Stimulated activated effector memory CD8-positive, alpha-beta T cell treated with anti-CD3 and anti-CD28 coated beads, Interleukin-12 subunit alpha, Interleukin-12 subunit beta, amount 100 ng/mL, for 72 hours (primary cell): ENCODE data around the gene MYPN.
A peak's percentile ranks its signal among the peaks of the same experiment; 100 is the strongest.
"Not testable (repeated sequence)": the region's sequence is repeated elsewhere in the genome, so short reads cannot be mapped to it uniquely, and the experiment has no call there.

ENCODE experiments used
- ATAC-seq: fragments of 150-1000 bp; cut with Tn5 transposase; 2 replicates; pipeline ENCODE4 v1.10.0; 2021
- DNase-seq, 2 donors: peaks; one replicate each; pipeline ENCODE4 v3.0.0; 2021 to 2022; ENCODE audit warnings: low spot score in 2 of 2
- H3K27ac Mint-ChIP-seq: one replicate; pipeline ENCODE4 v1.8.0; 2022; ENCODE audit warnings: mild to moderate bottlenecking, mixed read lengths
- H3K36me3 Mint-ChIP-seq: one replicate; pipeline ENCODE4 v1.8.0; 2022; ENCODE audit warnings: mild to moderate bottlenecking, mixed read lengths
- H3K4me1 Mint-ChIP-seq: one replicate; pipeline ENCODE4 v1.8.0; 2022; ENCODE audit warnings: mixed read lengths
- H3K4me3 Mint-ChIP-seq: one replicate; pipeline ENCODE4 v1.8.0; 2022; ENCODE audit warnings: mild to moderate bottlenecking, mixed read lengths
- H3K9me3 Mint-ChIP-seq: one replicate; pipeline ENCODE4 v1.8.0; 2022; ENCODE audit warnings: mixed read lengths

Gene MYPN

DNA sequence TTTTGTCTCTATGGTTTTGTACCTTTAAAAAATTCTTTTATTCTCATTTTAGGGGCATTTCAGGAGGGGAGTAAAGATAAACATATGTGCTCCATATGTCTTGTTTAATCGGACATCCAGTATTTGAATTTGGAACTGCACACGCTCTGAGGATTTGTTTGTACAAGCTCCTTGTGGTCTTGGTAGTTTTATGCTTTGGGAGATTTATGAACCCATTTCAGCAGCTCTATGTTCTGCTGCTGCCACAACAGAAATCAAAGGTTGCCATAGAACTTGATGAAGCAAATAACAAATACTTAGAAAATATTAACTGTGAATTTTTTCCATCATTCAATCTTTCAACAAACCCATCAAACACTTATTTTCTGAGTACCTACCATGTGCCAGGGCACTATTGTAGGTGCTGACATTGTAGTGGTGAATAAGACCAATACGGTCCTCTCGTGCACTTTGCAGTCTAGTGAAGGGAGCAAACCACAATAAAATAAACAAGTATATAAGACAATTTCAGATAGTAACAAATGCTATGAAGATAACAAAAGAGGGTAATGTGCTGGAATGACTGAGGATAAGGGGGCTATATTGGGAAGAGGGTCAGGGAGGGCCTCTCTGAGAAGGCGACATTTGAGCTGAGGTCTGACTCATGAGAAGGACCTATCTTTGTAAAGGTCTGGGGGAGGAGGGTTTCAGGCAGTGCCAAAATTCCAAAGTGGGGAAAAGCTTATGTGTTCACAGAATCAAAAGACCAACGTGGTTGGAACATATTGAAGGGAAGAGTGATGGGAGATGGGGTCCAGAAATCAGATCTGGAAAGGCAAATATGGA is 30.4 kb downstream of the MYPN start:
- H3K4me3 Mint-ChIP-seq: no peak overlapping the region
- DNase-seq (no peak), ATAC-seq (no peak)
- no peaks in the 10 kb centered on the region for H3K4me1 Mint-ChIP-seq
- no peak overlapping the region for H3K27ac Mint-ChIP-seq
- H3K36me3 Mint-ChIP-seq: no peaks in the 10 kb centered on the region
- no peaks in the 10 kb centered on the region for H3K9me3 Mint-ChIP-seq

DNA sequence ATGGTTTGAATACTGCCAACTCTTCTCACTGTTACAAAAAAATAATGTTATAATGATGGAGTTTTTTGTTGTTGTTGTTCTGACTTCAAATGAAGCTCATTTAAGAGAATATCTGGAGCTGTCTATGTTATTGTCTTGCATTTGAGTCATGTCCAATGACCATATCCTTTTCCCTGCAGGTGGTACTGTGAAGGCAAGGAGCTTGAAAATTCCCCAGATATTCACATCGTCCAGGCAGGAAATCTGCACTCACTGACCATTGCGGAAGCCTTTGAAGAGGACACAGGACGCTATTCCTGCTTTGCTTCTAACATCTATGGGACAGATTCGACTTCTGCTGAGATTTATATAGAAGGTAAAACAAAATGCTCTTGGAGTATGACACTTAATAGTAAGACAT is 33.5 kb downstream of the MYPN start:
- Mint-ChIP-seq H3K36me3 (no peaks in the 10 kb centered on the region), H3K9me3 (no peaks in the 10 kb centered on the region), H3K4me1 (no peaks in the 10 kb centered on the region), H3K4me3 (no peak overlapping the region), H3K27ac (no peak overlapping the region)
- DNase-seq (no peak), ATAC-seq (no peak)

- DNase-seq (no peak), ATAC-seq (no peak)
- H3K4me1 Mint-ChIP-seq: no peaks in the 10 kb centered on the region
- no peaks in the 10 kb centered on the region for H3K36me3 Mint-ChIP-seq
- no peak overlapping the region for H3K4me3 Mint-ChIP-seq
- no peaks in the 10 kb centered on the region for H3K9me3 Mint-ChIP-seq
- H3K27ac Mint-ChIP-seq: no peak overlapping the region
These were observed 35.4 kb downstream of the MYPN start for GRCh38 chr10:68144709-68145108.

DNA sequence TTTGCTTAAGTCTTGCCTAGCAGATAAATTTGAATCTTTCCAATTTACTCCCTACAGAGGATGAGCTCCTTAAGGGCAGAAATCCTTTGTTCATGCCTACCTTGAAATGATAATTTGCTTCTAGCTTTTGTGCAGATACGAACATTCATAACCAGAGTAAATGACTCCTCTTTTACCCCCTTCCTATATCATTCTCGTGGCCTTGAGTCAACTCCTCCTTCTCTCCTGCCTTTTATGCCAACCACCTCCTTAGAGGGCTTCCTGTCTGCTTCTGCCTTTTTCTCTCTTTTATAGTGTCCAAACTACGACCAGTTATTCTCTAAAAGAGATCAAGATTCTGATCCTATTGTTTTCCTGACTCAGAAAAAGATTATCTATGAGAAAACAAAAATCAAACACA is 36.4 kb downstream of the MYPN start:
- no peaks in the 10 kb centered on the region for H3K4me1 Mint-ChIP-seq
- no peaks in the 10 kb centered on the region for H3K36me3 Mint-ChIP-seq
- H3K9me3 Mint-ChIP-seq: no peaks in the 10 kb centered on the region
- ATAC-seq (peak; percentile 46), DNase-seq (no peak)
- no peak overlapping the region for H3K27ac Mint-ChIP-seq
- no peak overlapping the region for H3K4me3 Mint-ChIP-seq

GRCh38 chr10:68146133-68146532 is 36.8 kb downstream of the MYPN start:
- Mint-ChIP-seq H3K36me3 (no peaks in the 10 kb centered on the region), H3K9me3 (no peaks in the 10 kb centered on the region), H3K4me1 (no peaks in the 10 kb centered on the region), H3K27ac (no peak overlapping the region), H3K4me3 (no peak overlapping the region)
- DNase-seq (no peak), ATAC-seq (no peak)

- Mint-ChIP-seq H3K27ac (no peak overlapping the region), H3K36me3 (no peaks in the 10 kb centered on the region)
- no peak for DNase-seq
These were observed 42.2 kb downstream of the MYPN start for GRCh38 chr10:68151453-68151852.

GRCh38 chr10:68153473-68154210 is 44.4 kb downstream of the MYPN start:
- no peak overlapping the region for H3K27ac Mint-ChIP-seq
- H3K4me3 Mint-ChIP-seq: no peak overlapping the region
- ATAC-seq: peak; percentile 77
- H3K36me3 Mint-ChIP-seq: no peaks in the 10 kb centered on the region
- H3K4me1 Mint-ChIP-seq: no peaks in the 10 kb centered on the region
- H3K9me3 Mint-ChIP-seq: no peaks in the 10 kb centered on the region
- no peak for DNase-seq

More at GRCh38 chr10:68151453-68151852, 42.2 kb downstream of the MYPN start:
- H3K4me3 Mint-ChIP-seq: no peak overlapping the region
- no peaks in the 10 kb centered on the region for H3K9me3 Mint-ChIP-seq
- no peaks in the 10 kb centered on the region for H3K4me1 Mint-ChIP-seq
- ATAC-seq: peak; percentile 51

GRCh38 chr10:68154211-68154497 is 44.9 kb downstream of the MYPN start:
- H3K4me3 Mint-ChIP-seq: no peak overlapping the region
- no peaks in the 10 kb centered on the region for H3K9me3 Mint-ChIP-seq
- DNase-seq: no peak
- H3K27ac Mint-ChIP-seq: no peak overlapping the region
- no peak for ATAC-seq
- H3K36me3 Mint-ChIP-seq: no peaks in the 10 kb centered on the region
- H3K4me1 Mint-ChIP-seq: no peaks in the 10 kb centered on the region

DNA sequence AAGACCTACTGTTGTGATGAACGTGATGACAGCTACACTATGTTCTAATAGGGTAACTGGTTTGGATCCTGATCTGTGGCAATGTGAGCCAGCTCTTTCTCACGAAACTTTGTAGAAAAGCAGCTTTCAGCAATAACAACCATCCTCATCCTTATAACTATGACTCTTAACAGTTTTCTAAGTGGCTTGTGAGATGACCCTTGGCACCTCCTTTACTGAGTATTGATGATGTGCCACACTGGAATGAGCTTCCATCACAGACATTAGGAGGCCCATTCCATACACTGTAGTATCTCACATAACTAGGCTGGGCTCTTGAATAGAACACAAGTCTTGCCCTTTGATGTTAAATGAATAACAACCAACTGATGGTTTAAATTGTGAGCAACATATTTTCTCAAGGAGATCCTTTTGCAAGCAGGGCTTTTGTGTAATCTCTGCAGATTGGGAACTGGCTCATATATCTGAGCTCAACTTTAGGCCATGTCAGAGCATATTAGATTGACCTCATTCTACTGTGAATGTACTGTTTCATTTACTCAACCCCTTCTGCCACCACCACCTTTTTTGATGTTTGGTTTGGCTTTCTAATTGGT is 46.4 kb downstream of the MYPN start:
- DNase-seq (no peak), ATAC-seq (no peak)
- no peak overlapping the region for H3K4me3 Mint-ChIP-seq
- no peaks in the 10 kb centered on the region for H3K9me3 Mint-ChIP-seq
- H3K4me1 Mint-ChIP-seq: no peaks in the 10 kb centered on the region
- H3K27ac Mint-ChIP-seq: no peak overlapping the region
- H3K36me3 Mint-ChIP-seq: no peaks in the 10 kb centered on the region

DNA sequence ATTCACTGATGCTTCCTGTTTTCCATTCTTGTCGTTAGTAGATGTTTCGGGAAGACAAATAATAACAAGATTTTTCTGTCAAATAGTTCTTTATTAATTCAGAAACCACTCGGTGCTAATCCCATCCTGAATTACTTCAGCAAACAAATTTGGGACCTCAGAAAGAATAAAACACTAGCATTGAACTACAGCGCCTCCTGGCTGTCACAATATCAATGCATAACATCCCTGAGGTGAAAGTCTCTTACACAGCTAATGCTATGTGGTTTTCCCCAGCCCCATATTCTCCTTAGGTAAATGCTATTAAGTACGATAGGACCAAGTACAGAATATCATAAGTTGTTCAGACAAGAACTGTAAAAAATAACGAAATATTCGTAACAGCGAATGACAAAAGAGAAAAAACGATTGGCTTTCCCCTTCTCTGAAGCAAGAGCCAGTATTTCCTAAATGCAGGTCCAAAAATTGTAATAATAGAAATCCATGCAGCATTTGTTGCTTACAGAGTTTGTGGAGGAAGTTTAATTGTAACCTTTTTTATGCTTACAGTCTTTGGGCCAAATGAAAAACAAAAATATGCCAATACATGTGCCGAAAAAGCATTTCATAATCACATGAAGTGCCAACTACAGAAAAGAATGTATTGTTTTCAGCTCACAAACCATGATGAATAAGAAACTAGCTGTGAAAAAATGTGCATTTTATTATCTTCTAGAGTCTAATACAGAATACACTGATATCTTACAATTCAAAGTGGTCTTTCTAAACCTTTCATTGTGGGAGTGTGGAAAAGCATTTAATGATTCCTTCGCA is 47.3 kb downstream of the MYPN start:
- no peaks in the 10 kb centered on the region for H3K4me1 Mint-ChIP-seq
- no peaks in the 10 kb centered on the region for H3K36me3 Mint-ChIP-seq
- no peak overlapping the region for H3K27ac Mint-ChIP-seq
- no peaks in the 10 kb centered on the region for H3K9me3 Mint-ChIP-seq
- peak; percentile 63 for ATAC-seq
- no peak overlapping the region for H3K4me3 Mint-ChIP-seq
- peak; percentile 20 to 65 for DNase-seq

DNA sequence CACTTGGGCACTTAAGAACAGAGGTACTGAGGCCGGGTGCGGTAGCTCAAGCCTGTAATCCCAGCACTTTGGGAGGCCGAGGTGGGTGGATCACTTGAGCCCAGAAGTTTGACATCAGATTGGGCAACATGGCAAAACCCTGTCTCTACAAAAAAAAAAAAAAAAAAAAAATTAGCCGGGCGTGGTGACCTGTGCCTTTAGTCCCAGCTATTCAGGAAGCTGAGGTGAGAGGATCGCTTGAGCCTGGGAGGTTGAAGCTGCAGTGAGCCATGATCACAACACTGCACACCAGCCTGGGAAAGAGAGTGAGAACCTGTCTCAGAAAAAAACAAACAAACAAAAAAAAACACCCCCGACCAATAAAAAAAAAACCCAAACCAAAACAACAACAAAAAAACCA is 48.2 kb downstream of the MYPN start:
- not testable (repeated sequence) for H3K4me3 Mint-ChIP-seq, ATAC-seq, H3K9me3 Mint-ChIP-seq, H3K36me3 Mint-ChIP-seq, H3K4me1 Mint-ChIP-seq, DNase-seq, H3K27ac Mint-ChIP-seq

- no peak overlapping the region for H3K27ac Mint-ChIP-seq
- ATAC-seq: no peak
- H3K36me3 Mint-ChIP-seq: no peaks in the 10 kb centered on the region
- H3K4me1 Mint-ChIP-seq: no peaks in the 10 kb centered on the region
- DNase-seq: no peak
- no peaks in the 10 kb centered on the region for H3K9me3 Mint-ChIP-seq
- H3K4me3 Mint-ChIP-seq: no peak overlapping the region
These were observed 48.7 kb downstream of the MYPN start for GRCh38 chr10:68158031-68158430.

DNA sequence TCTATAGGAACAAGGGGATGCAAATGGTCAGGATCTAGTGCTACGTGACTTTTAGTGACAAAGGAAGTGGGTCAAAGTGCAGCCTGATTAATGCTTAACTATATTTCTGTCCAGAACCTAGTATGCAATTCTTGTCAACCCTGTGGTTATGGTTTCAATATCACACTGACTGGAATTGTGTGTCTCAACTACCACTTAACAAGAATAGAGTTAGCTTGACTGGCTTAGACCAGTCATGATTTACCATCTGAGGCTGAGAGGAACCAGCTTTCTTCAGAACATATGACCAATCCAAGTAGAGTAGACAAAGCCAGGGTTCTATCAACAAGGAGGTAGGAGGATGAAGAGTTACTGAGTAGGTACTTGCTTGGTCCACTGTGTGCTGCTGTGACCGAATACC is 54.4 kb downstream of the MYPN start:
- Mint-ChIP-seq H3K9me3 (no peaks in the 10 kb centered on the region), H3K27ac (peak overlapping the region; percentile 16), H3K4me3 (no peak overlapping the region), H3K36me3 (no peaks in the 10 kb centered on the region), H3K4me1 (peaks cover 7% of the 10 kb centered on the region)
- ATAC-seq (peak; percentile 96), DNase-seq (no peak)

GRCh38 chr10:68165643-68166042 is 56.4 kb downstream of the MYPN start:
- no peaks in the 10 kb centered on the region for H3K9me3 Mint-ChIP-seq
- peaks cover 7% of the 10 kb centered on the region for H3K4me1 Mint-ChIP-seq
- DNase-seq (no peak), ATAC-seq (no peak)
- H3K36me3 Mint-ChIP-seq: no peaks in the 10 kb centered on the region
- H3K4me3 Mint-ChIP-seq: no peak overlapping the region
- H3K27ac Mint-ChIP-seq: no peak overlapping the region

DNA sequence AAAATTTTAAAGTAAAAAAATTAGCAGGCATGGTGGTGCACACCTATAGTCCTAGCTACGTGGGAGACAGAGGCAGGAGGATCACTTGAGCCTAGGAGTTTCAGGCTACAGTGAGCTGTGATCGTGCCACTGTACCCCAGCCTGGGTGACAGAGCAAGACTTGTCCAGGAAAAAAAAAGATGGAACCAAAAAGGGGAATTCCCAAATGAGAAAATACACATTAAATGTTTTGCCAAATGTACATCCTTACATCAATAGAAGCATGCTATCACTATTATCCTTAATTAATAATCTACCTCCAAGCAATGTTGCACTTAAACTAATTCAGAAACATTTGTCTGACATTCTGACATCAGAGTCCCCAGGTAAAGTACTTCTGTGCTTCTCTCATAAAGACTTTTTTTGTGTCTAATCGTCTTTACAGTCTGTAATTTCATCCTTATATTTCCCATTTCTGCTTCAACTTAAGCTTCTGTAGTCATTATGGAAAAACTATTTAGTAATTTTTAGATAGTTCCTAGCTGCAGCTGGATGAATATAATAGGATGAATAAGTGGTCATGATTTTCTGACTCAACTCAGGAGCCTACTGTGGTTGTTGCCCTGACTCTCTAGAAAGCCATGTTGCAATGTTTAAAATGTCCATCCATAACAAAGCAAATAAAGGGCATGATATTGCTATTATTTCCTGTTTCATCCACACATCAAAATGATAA is 57.7 kb downstream of the MYPN start:
- DNase-seq: no peak
- H3K4me1 Mint-ChIP-seq: peaks cover 7% of the 10 kb centered on the region
- ATAC-seq: no peak
- H3K27ac Mint-ChIP-seq: no peak overlapping the region
- no peaks in the 10 kb centered on the region for H3K9me3 Mint-ChIP-seq
- H3K4me3 Mint-ChIP-seq: no peak overlapping the region
- H3K36me3 Mint-ChIP-seq: no peaks in the 10 kb centered on the region
